GM21367 (cell line): ENCODE data around the gene ACSL3.
"Not testable (repeated sequence)": the region's sequence is repeated elsewhere in the genome, so short reads cannot be mapped to it uniquely, and the experiment has no call there.

Experiments
- ATAC-seq: cut with Tn5 transposase; IDR thresholded peaks from one replicate; pipeline ENCODE4 v1.9.1; 2021; ENCODE audit not compliant: unreplicated experiment

Gene ACSL3

DNA sequence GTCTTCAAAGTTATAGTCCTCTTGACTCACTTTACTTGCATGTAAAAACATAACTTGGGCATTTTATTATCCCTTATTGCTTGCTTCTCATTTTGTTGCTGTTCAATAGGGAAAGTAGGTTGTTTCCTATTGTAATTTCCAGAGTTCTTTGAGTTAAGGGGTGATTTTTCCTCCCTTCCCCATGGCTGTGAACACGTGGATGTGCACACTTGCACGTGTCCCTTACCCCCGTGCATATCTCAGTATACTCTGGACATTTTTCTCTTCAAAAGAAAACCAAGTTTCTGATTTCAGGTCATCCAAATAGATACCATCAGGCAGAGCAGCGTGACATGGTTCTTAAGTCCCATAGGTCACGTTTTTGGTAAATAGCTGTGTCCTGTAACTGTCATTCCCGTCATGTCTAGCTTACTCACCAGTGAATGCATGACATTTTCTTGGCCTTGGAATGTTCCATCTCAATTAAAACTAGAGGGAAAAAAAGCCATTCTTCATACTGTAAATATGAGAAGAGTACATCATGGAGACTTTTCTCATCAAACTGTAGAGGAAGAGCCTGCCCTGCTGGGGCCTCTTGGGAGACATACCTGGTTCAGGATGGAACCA, 107.8 kb downstream of the ACSL3 start:
- no peak for ATAC-seq

- no peak for ATAC-seq
Observed at GRCh38 chr2:222969491-222969890, 108.7 kb downstream of the ACSL3 start.

DNA sequence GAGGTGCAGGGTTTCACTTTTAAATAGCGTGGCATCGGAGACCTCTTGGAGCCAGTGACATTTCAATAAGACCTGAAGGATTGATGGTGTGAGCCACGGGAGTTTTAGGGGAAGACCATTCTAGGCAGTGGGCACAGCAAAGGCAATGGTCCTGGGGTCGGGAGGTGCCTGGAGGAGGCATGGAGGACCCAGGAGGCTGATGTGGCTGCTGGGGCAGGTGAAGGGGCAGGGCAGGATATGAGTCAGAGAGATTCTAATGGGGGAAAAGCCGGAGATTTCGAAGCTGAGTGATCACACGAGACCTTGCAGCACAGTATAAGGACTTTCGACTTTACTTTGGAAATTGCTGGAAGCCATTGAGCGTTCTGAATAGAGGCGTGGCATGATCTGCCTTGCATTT, 111.6 kb downstream of the ACSL3 start:
- no peak for ATAC-seq

DNA sequence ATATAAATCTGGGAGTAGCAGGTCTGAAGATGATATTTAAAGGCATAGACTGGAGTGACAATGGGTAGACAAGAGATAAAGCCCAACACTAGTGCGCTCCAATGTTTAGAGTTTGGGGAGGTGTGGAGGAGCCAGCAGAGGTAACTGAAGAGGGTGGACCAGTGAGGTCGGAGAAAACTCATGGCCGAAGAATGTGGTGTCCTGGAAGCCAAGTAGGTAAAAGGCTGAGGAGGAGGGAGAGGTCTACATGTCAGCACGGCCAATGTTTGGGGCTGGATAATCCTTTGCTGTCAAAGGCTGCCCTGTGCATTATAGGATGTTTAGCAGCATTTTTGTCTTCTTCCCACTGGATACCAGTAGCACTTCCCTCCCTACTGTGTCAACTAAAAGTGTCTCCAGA, 112.4 kb downstream of the ACSL3 start:
- no peak for ATAC-seq

- no peak for ATAC-seq
Observed at GRCh38 chr2:222973733-222974132, 112.9 kb downstream of the ACSL3 start.

DNA sequence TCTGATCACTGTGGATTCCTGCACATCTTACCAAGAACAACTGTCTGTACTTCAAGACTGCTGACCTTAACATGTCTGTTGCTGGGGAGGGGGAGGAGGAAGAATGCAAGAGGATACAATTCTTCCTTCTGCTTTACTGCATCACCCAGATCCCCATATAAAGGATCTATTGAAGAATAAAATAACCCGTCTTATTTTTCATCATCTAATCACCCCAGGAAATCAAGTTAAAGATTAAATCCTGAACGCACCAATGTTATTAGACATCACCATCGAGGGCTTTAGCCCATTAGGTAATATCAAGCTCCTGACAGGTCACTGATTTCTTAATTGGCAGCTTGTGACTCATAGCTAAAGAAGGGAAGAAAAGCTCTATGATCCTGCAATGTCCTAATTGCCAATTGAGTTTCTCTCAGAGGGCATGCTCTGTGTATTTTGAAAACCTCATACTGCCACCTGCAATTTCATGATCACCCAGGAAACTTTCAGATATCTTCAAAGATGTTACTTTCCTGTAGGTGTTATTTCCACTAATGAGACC, 115.8 kb downstream of the ACSL3 start:
- ATAC-seq: no peak

GRCh38 chr2:222977121-222977520, 116.3 kb downstream of the ACSL3 start:
- ATAC-seq: no peak

GRCh38 chr2:222978850-222979249, 118.0 kb downstream of the ACSL3 start:
- ATAC-seq: no peak

GRCh38 chr2:222979484-222979883, 118.6 kb downstream of the ACSL3 start:
- no peak for ATAC-seq

GRCh38 chr2:222982010-222982908, 121.4 kb downstream of the ACSL3 start:
- peak; percentile 88 for ATAC-seq

- no peak for ATAC-seq
Observed at GRCh38 chr2:222982909-222983265, 122.1 kb downstream of the ACSL3 start.

DNA sequence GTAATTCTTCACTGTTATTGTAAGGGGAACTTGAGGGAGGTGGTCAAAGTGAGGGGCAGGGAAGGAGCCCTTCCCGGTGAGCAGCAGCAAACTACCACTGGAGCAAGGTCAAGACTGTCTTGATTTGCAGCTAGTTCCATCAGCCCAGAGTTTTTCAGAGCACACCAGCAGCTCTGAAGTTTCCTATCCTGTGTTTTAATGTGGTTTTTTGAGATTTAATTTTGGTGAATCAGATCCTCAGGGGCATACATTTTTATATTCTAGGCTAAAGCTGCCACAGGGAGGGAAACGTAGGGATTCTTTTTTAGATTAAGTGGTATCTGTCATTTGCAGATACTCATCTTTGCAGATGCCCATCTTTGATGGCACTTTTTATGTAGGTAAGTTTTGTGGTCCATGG, 124.1 kb downstream of the ACSL3 start:
- no peak for ATAC-seq

DNA sequence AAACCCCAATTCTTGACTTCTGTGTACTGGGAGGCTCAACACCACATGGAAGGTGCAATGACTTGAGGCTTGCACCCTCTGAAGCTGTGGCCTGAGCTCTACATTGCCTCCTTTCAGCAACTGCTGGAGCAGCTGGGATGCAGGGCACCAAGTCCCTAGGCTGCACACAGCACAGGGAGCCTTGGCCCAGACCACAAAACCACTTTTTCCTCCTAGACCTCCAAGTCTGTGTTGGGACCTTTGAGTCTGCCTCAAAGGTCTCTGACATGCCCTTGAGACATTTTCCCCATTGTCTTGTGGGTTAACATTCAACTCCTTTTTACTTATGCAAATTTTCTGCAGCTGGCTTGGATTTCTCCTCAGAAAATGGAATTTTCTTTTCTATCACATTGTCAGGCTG, 128.6 kb downstream of the ACSL3 start:
- no peak for ATAC-seq

GRCh38 chr2:222990206-222990605, 129.4 kb downstream of the ACSL3 start:
- not testable (repeated sequence) for ATAC-seq

DNA sequence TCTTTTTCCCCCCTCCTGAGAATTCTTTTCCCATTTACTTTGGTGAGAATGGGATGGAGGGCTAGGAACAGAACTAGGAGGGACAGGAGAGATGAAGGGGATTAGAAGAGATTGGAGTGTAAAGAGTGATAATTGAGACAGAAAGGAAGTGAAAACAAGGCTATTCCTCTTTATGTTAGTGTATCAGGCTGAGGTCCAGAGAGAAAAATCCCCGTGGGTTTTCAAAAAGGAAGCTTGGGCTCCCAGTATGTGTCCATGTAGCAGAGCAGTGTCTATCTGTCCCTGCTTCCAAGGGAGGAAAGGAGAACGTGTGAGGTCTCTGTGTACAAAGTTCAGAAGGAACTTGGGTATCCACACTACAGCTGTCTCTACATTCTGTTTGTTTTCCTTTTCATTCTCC, 131.3 kb downstream of the ACSL3 start:
- no peak for ATAC-seq
